H1 (cell line): Measurements from ENCODE around the gene ASAP2. TPM values are rescaled to one million over a fixed set of nuclear protein-coding genes. Genes with fewer than 3 reads are reported as not detected.

Experiments
- CTCF ChIA-PET: fragments of 300-600 bp; sonication (Branson Sonifier 250); formaldehyde crosslinking; loops from one replicate; lab custom pipeline; 2021; ENCODE audit not compliant: partially characterized antibody; lab: Charles Lee
- POLR2A ChIA-PET: fragments of 300-600 bp; sonication (Branson Sonifier 250); formaldehyde crosslinking; loops from one replicate; lab custom pipeline; 2021; ENCODE audit warnings: inconsistent platforms; ENCODE audit not compliant: partially characterized antibody; lab: Charles Lee
- DNase-seq, 2 experiments: peaks; one replicate each; pipeline versions ENCODE4 v3.0.0 to v3.0.0-alpha.2; 2010 to 2022; ENCODE audit warnings: low spot score in 2 of 2, low read depth in 1 of 2, mixed read lengths in 1 of 2
- FAIRE-seq: peaks from 2 replicates; lab custom pipeline; 2011; peaks lifted over from hg19 to GRCh38; lab: Jason Lieb, UNC
- H2AFZ ChIP-seq: 2 replicates; pipeline ENCODE4 v1.8.1; 2012; ENCODE audit warnings: low read length, inconsistent platforms
- H2AK5ac ChIP-seq: 2 replicates; pipeline ENCODE4 v1.6.1; 2013; ENCODE audit warnings: low read depth, low read length
- H2BK120ac ChIP-seq: replicated peaks from 2 replicates; pipeline ENCODE3; 2013; ENCODE audit warnings: low read depth, low read length, inconsistent platforms
- H2BK12ac ChIP-seq: 2 replicates; pipeline ENCODE4 v1.6.1; 2013; ENCODE audit warnings: low read depth, low read length
- H2BK15ac ChIP-seq: 2 replicates; pipeline ENCODE4 v1.6.1; 2013; ENCODE audit warnings: low read length
- H2BK20ac ChIP-seq: 2 replicates; pipeline ENCODE4 v1.6.1; 2013; ENCODE audit warnings: low read length
- H2BK5ac ChIP-seq: 2 replicates; pipeline ENCODE4 v1.6.1; 2013; ENCODE audit warnings: low read depth, low read length
- H3K14ac ChIP-seq: 2 replicates; pipeline ENCODE4 v1.6.1; 2013; ENCODE audit warnings: inconsistent platforms; ENCODE audit not compliant: insufficient read length
- H3K18ac ChIP-seq: 2 replicates; pipeline ENCODE4 v1.6.1; 2013; ENCODE audit warnings: low read length; ENCODE audit errors: extremely low read depth
- H3K23ac ChIP-seq: 2 replicates; pipeline ENCODE4 v1.6.1; 2013; ENCODE audit warnings: inconsistent platforms; ENCODE audit not compliant: insufficient read length
- H3K23me2 ChIP-seq: 2 replicates; pipeline ENCODE4 v1.6.1; 2013; ENCODE audit warnings: low read depth, low read length
- H3K27ac ChIP-seq: 2 replicates; pipeline ENCODE4 v1.6.1; 2011; ENCODE audit warnings: low read depth, low read length, inconsistent platforms
- H3K27me3 ChIP-seq, 4 experiments: replicated peaks in 1 of 4; 1 replicate in 1 of 4; 2 replicates in 3 of 4; pipeline versions ENCODE4 v1.6.1 to v1.8.1; 2011 to 2013; ENCODE audit warnings: low read length in 3 of 4, mild to moderate bottlenecking in 3 of 4, inconsistent platforms in 2 of 4, mixed read lengths in 2 of 4, moderate library complexity in 1 of 4; ENCODE audit not compliant: control insufficient read depth in 3 of 4, insufficient read depth in 3 of 4; ENCODE audit errors: extremely low read depth in 1 of 4
- H3K36me3 ChIP-seq, 4 experiments: 2 replicates each; pipeline versions ENCODE4 v1.6.1 to v1.8.1; 2011 to 2013; ENCODE audit warnings: mild to moderate bottlenecking in 4 of 4, low read length in 3 of 4, moderate library complexity in 2 of 4, control low read depth in 1 of 4, inconsistent platforms in 1 of 4; ENCODE audit not compliant: insufficient read depth in 4 of 4, control insufficient read depth in 2 of 4
- H3K4ac ChIP-seq: replicated peaks from 2 replicates; pipeline ENCODE3; 2013; ENCODE audit warnings: low read length, low read depth, mixed read lengths, inconsistent platforms; ENCODE audit not compliant: insufficient read length
- H3K4me1 ChIP-seq, 4 experiments: replicated peaks in 1 of 4; 1 replicate in 1 of 4; 2 replicates in 3 of 4; pipeline versions ENCODE4 v1.6.1 to v1.8.1; 2011 to 2013; ENCODE audit warnings: low read length in 3 of 4, inconsistent platforms in 2 of 4, mixed read lengths in 1 of 4; ENCODE audit not compliant: insufficient read depth in 4 of 4, control insufficient read depth in 3 of 4
- H3K4me2 ChIP-seq, 2 experiments: 2 replicates each; pipeline versions ENCODE4 v1.6.1 to v1.8.1; 2011 to 2013; ENCODE audit warnings: low read depth in 2 of 2, low read length in 2 of 2, control low read depth in 1 of 2, inconsistent platforms in 1 of 2, mild to moderate bottlenecking in 1 of 2; ENCODE audit not compliant: insufficient read depth in 1 of 2
- H3K4me3 ChIP-seq, 4 experiments: fragments of 200-600, 300-600 bp in 1 of 4; sonication (generic), shearing (Covaris generic), sonication (Bioruptor Twin) in 1 of 4; 2 replicates each; pipeline versions ENCODE4 v1.5.1 to v1.8.1; 2011 to 2016; ENCODE audit warnings: low read length in 4 of 4, low read depth in 3 of 4, control low read depth in 2 of 4, inconsistent platforms in 2 of 4, mild to moderate bottlenecking in 2 of 4, mixed read lengths in 1 of 4, moderate library complexity in 1 of 4; ENCODE audit not compliant: insufficient read depth in 2 of 4; ENCODE audit errors: extremely low read depth in 1 of 4
- H3K56ac ChIP-seq: replicated peaks from 2 replicates; pipeline ENCODE3; 2013; ENCODE audit warnings: low read depth, mild to moderate bottlenecking, mixed read lengths, low read length, inconsistent platforms; ENCODE audit not compliant: insufficient read length
- H3K79me1 ChIP-seq: 2 replicates; pipeline ENCODE4 v1.6.1; 2013; ENCODE audit warnings: low read depth, low read length, control low read depth
- H3K79me2 ChIP-seq, 2 experiments: 2 replicates each; pipeline versions ENCODE4 v1.6.1 to v1.8.1; 2012 to 2013; ENCODE audit warnings: low read length in 2 of 2, mild to moderate bottlenecking in 2 of 2, inconsistent platforms in 1 of 2; ENCODE audit not compliant: insufficient read depth in 2 of 2, control insufficient read depth in 1 of 2
- H3K9ac ChIP-seq, 4 experiments: replicated peaks in 1 of 4; 1 replicate in 1 of 4; 2 replicates in 3 of 4; pipeline versions ENCODE4 v1.6.1 to v1.8.1; 2011 to 2013; ENCODE audit warnings: low read depth in 3 of 4, low read length in 3 of 4, control low read depth in 2 of 4, mild to moderate bottlenecking in 2 of 4, moderate library complexity in 2 of 4, inconsistent platforms in 1 of 4; ENCODE audit errors: extremely low read depth in 1 of 4
- H3K9me3 ChIP-seq, 2 experiments: 2 replicates each; pipeline versions ENCODE4 v1.6.1 to v1.8.1; 2012 to 2013; ENCODE audit warnings: mild to moderate bottlenecking in 2 of 2, moderate library complexity in 2 of 2, control low read depth in 1 of 2, inconsistent platforms in 1 of 2, low read depth in 1 of 2, low read length in 1 of 2, mixed read lengths in 1 of 2; ENCODE audit not compliant: insufficient read depth in 2 of 2
- H4K20me1 ChIP-seq, 2 experiments: replicated peaks in 1 of 2; 2 replicates each; pipeline versions ENCODE3 to v1.8.1; 2011 to 2013; ENCODE audit warnings: inconsistent platforms in 2 of 2, low read length in 2 of 2, mild to moderate bottlenecking in 1 of 2; ENCODE audit not compliant: insufficient read depth in 2 of 2, control insufficient read depth in 1 of 2
- H4K5ac ChIP-seq: 2 replicates; pipeline ENCODE4 v1.6.1; 2013; ENCODE audit warnings: low read length, low read depth, mixed read lengths, inconsistent platforms; ENCODE audit not compliant: insufficient read length
- H4K8ac ChIP-seq: 2 replicates; pipeline ENCODE4 v1.8.0; 2013; ENCODE audit warnings: mild to moderate bottlenecking, moderate library complexity, low read length, inconsistent platforms; ENCODE audit not compliant: insufficient read depth; ENCODE audit errors: extremely low read depth
- H4K91ac ChIP-seq: replicated peaks from 2 replicates; pipeline ENCODE3; 2013; ENCODE audit warnings: low read length, mixed read lengths, inconsistent platforms; ENCODE audit not compliant: insufficient read length
- ATF3 ChIP-seq: IDR thresholded peaks from 2 replicates; pipeline ENCODE4 v1.6.1; 2011; ENCODE audit warnings: low read depth, mild to moderate bottlenecking, low read length; ENCODE audit not compliant: insufficient read depth
- CHD2 ChIP-seq: IDR thresholded peaks from 2 replicates; pipeline ENCODE4 v1.6.1; 2012; ENCODE audit warnings: low read length, improper control_type of control experiment
- JUN ChIP-seq: IDR thresholded peaks from 2 replicates; pipeline ENCODE4 v1.6.1; 2011; ENCODE audit warnings: low read depth, mild to moderate bottlenecking, improper control_type of control experiment, low read length
- MAFK ChIP-seq: IDR thresholded peaks from 2 replicates; pipeline ENCODE4 v1.6.1; 2012; ENCODE audit warnings: low read depth, mild to moderate bottlenecking, improper control_type of control experiment, low read length
- TAF7 ChIP-seq: optimal IDR thresholded peaks from 2 replicates; pipeline ENCODE3; 2011; ENCODE audit warnings: low read depth, mild to moderate bottlenecking, inconsistent platforms, low read length, moderate library complexity, borderline replicate concordance
- WGBS, 2 experiments: shearing (Covaris generic) in 1 of 2; methylation state at CpG; one replicate each; pipeline versions ENCODE4 v1.1.6 to v1.1.7; 2013 to 2015; ENCODE audit warnings: low lambda C conversion rate in 2 of 2, mixed read lengths in 2 of 2, inconsistent platforms in 1 of 2, low coverage in 1 of 2, missing lambda C conversion rate in 1 of 2; ENCODE audit not compliant: insufficient replicate concordance in 2 of 2, insufficient coverage in 1 of 2, insufficient read length in 1 of 2; ENCODE audit errors: extremely low coverage in 1 of 2, missing lambda C conversion rate in 1 of 2; 5-methylcytosine and 5-hydroxymethylcytosine counted together
- polyA plus RNA-seq, 7 experiments: library from polyadenylated mRNA; depleted of rRNA in 3 of 7; stranded (reverse) in 5 of 7; unstranded in 2 of 7; fragments of >200 nt in 5 of 7; fragments of 200-250 nt in 2 of 7; gene quantifications; 1 replicate in 5 of 7; 2 replicates in 1 of 7; 4 replicates in 1 of 7; pipeline versions ENCODE4 v1.2.1 to v1.2.3, GENCODE V29; 2011 to 2013; ENCODE audit warnings: missing spikeins in 2 of 7, mixed read lengths in 2 of 7
- total RNA-seq: library from RNA; stranded (reverse); fragmentation: NEBNext Ultra II Directional; extraction: Animal tissue kit (Norgen Biotek cat#: 25700); gene quantifications from 2 replicates; pipeline ENCODE4 v1.2.1, GENCODE V29; 2021

ASAP2 gene
- total and polyA plus RNA-seq, 2 of the 8 experiments (the other 6 are each of a cell fraction or from before 2014, with no cell fraction given), result 10.2 to 18.7 TPM

GRCh38 chr2:9297807-9298206 is 91.2 kb downstream of the ASAP2 start:
- Histone ChIP-seq H3K4me3 (no peak overlapping the region), H2BK120ac (no peak overlapping the region), H3K27ac (no peak overlapping the region), H3K4me2 (no peak overlapping the region), H3K23ac (no peak overlapping the region), H3K4ac (no peak overlapping the region), H3K56ac (no peak overlapping the region), H2AFZ (no peak overlapping the region), H3K9me3 (no peaks in the 10 kb centered on the region), H4K5ac (no peak overlapping the region), H3K23me2 (no peaks in the 10 kb centered on the region), H3K36me3 (no peaks in the 10 kb centered on the region; a peak in 1 of 8 replicates), H4K20me1 (peaks cover 0 to 2% of the 10 kb centered on the region in 2 experiments), H3K27me3 (no peaks in the 10 kb centered on the region), H3K79me2 (no peaks in the 10 kb centered on the region; a peak in 1 of 4 replicates), H3K79me1 (no peaks in the 10 kb centered on the region), H3K14ac (no peak overlapping the region), H2BK15ac (no peak overlapping the region), H3K9ac (no peak overlapping the region), H2BK12ac (no peak overlapping the region), H3K4me1 (no peaks in the 10 kb centered on the region; a peak in 1 of 7 replicates), H2BK5ac (no peak overlapping the region), H2AK5ac (no peak overlapping the region), H4K91ac (no peak overlapping the region), H3K18ac (no peak overlapping the region), H2BK20ac (no peak overlapping the region), H4K8ac (no peak overlapping the region)
- FAIRE-seq (no peak), DNase-seq (no peak)
- POLR2A ChIA-PET, result interaction anchor here (0.6 kb wide), 1 partner anchor 144 kb away, joined by 3 read pairs; no protein-coding TSS in a partner anchor
- CTCF ChIA-PET, result interaction anchor here (0.6 to 2.3 kb wide), 9 partner anchors 9 to 157 kb away, joined by 3 to 7 read pairs (median 3); no protein-coding TSS in a partner anchor
- 90% methylated on average over 7 of the region's 7 CpGs; no CpG with 5 or more reads in 1 of the 2 experiments for WGBS, 2 experiments
- TF ChIP-seq TAF7, result no peak
- TF ChIP-seq MAFK, result no peak
- no peak for TF ChIP-seq CHD2
- TF ChIP-seq ATF3, result no peak
- no peak for TF ChIP-seq JUN
